Brain microvascular endothelial cell (primary cell): ENCODE measurements around the gene MYO19.

Experiments used
- DNase-seq: peaks from one replicate; pipeline ENCODE4 v3.0.0-alpha.2; 2020
- H3K27ac ChIP-seq: fragments of 250-450 bp; sonication (Bioruptor Pico); 2 replicates; pipeline ENCODE4 v1.5.1; 2020; ENCODE audit warnings: mild to moderate bottlenecking, moderate library complexity
- H3K27me3 ChIP-seq: fragments of 250-450 bp; sonication (Bioruptor Pico); replicated peaks from 2 replicates; pipeline ENCODE4 v1.5.1; 2020; ENCODE audit warnings: mild to moderate bottlenecking
- H3K36me3 ChIP-seq: fragments of 250-450 bp; sonication (Bioruptor Pico); replicated peaks from 2 replicates; pipeline ENCODE4 v1.5.1; 2020; ENCODE audit warnings: mild to moderate bottlenecking
- H3K4me3 ChIP-seq: 2 replicates; pipeline ENCODE4 v1.5.1; 2011; ENCODE audit warnings: low read depth, mild to moderate bottlenecking, control low read depth, low read length, moderate library complexity
- CTCF ChIP-seq: IDR thresholded peaks from 2 replicates; pipeline ENCODE4 v1.5.1; 2011; ENCODE audit warnings: low read depth, mild to moderate bottlenecking, moderate library complexity, low read length, control low read depth, inconsistent platforms; ENCODE audit errors: missing control alignments
- in situ Hi-C: cut with HindIII; loops from 2 replicates; pipeline ENCODE4 v1.10.0; 2017; ENCODE audit warnings: low sequenced_read_pairs, low pct_ligation_motif_present

MYO19 gene

DNA sequence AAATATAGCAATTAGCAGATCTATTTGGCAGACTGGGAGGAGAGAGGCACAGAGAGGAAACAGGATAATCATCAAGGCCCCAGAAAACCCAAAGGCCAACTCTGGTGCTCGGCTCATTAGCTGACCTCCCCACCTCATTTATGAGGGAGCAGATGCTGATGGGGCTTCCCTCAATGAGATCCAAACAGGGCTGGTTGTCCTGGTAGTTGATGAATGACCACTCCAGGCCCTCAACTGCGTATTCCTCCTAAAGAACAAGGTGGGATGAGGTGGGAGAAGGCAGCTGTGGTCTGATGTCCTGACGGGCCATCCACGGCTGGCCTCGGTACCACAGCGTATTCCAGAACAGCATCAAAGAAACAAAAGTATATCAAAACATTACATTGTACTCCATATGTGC is 27.4 kb downstream of the MYO19 start:
- no peak for DNase-seq
- H3K27me3 ChIP-seq, result no peaks in the 10 kb centered on the region
- no peak for TF ChIP-seq CTCF
- H3K27ac ChIP-seq, result no peak overlapping the region
- H3K36me3 ChIP-seq, result peaks cover 12% of the 10 kb centered on the region
- in situ Hi-C loops, result no loop called here
- no peak overlapping the region for H3K4me3 ChIP-seq

- H3K36me3 ChIP-seq, result peaks cover 12% of the 10 kb centered on the region
- no peak for TF ChIP-seq CTCF
- H3K27ac ChIP-seq, result no peak overlapping the region
- in situ Hi-C loops, result no loop called here
- H3K27me3 ChIP-seq, result no peaks in the 10 kb centered on the region
- no peak for DNase-seq
- no peak overlapping the region for H3K4me3 ChIP-seq
Measured at GRCh38 chr17:36506831-36507230, 27.8 kb downstream of the MYO19 start.

GRCh38 chr17:36506249-36506826 is 28.3 kb downstream of the MYO19 start:
- DNase-seq, result no peak
- TF ChIP-seq CTCF, result no peak
- in situ Hi-C loops, result no loop called here
- Histone ChIP-seq H3K27ac (no peak overlapping the region), H3K4me3 (no peak overlapping the region), H3K27me3 (no peaks in the 10 kb centered on the region), H3K36me3 (peaks cover 12% of the 10 kb centered on the region)

DNA sequence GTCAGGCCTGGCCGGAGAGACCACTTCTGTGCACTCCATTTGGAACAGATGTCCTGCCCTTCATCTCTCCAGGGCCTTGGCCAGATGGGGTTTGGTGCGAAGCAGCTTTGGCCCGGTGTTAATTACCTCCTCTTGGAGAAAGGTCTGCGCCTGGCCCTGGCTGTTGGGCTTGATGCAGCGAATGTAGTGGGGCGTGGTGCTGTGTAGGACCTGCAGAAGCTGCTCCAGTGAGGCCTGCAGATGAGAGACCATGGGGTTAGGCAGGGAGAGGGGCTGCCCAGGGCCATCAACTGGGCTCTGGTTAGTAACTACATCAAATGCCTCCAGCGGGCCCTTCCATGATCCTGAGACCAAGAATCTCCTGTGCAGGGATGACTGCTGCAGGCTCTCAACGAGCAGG is 29.5 kb downstream of the MYO19 start:
- in situ Hi-C loops, result no loop called here
- no peak for TF ChIP-seq CTCF
- H3K27ac ChIP-seq, result no peak overlapping the region
- no peaks in the 10 kb centered on the region for H3K27me3 ChIP-seq
- no peak overlapping the region for H3K4me3 ChIP-seq
- no peak for DNase-seq
- peaks cover 16% of the 10 kb centered on the region for H3K36me3 ChIP-seq

DNA sequence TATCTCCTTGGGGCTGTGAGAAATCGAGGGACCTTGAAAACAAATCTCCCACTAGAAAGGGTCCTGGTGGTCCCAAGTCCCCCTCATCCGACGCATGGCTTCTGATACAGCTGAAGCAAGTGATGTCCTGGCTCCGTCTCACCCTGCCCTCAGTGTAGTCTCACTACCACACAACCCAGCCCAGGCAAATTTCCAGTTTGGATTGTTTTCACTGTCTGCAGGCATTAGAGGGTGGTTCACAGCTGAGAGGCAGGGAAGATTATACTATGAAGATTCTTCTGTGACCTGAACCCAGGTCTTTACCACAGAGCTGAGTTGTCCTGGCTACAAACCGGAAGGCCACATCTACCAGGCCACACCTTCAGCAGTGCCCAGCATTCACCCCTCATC is 30.5 kb downstream of the MYO19 start:
- H3K27me3 ChIP-seq, result no peaks in the 10 kb centered on the region
- no peak for TF ChIP-seq CTCF
- H3K4me3 ChIP-seq, result no peak overlapping the region
- H3K36me3 ChIP-seq, result peaks cover 16% of the 10 kb centered on the region
- DNase-seq, result no peak
- no peak overlapping the region for H3K27ac ChIP-seq
- in situ Hi-C loops, result no loop called here

DNA sequence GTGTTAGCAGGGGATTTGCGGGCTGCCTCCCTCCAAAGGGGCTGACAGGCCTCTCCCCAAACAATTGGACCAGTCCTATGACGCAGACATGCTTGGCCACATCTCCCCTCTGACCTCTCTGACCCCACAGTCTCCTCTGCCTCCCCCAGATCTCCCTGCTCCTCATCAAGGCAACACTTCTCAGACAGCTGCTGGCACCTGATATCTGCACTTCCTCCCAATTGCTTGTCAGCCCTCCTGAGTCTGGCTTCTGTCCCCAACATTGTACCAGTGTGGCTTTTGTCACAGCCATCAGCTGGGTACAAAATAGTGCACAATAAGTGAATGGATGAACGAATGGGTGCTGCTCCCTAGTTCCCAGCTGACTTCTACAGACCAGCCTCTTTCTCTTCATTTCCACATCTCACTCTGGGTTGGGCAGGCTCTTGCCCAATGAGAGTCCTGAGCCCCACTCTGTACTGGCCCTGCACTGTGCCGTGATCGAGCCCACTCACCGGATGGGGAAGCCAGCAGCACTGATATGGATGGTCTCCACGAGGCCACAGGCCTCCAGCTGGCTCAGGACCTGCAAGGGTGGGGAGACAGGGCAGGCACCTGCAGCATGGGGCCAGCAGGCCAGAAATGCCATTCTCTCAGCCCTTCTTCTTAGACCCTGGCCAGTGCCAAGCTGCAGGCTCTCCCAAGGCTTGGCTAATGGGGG is 31.1 kb downstream of the MYO19 start:
- Histone ChIP-seq H3K27me3 (no peaks in the 10 kb centered on the region), H3K4me3 (no peak overlapping the region), H3K36me3 (peaks cover 16% of the 10 kb centered on the region), H3K27ac (no peak overlapping the region)
- DNase-seq, result no peak
- in situ Hi-C loops, result no loop called here
- TF ChIP-seq CTCF, result no peak
